Measurements from ENCODE around the gene ATF4.

GRCh38 chr22:39489094-39490068 lies 31.0 kb upstream of the ATF4 start:
- no peak for TF ChIP-seq MAX (IDR thresholded peaks at IDR 0.05)
- TF ChIP-seq CEBPB (IDR thresholded peaks at IDR 0.05), result no peak
- TF ChIP-seq YY1 (IDR thresholded peaks at IDR 0.05; ENCODE audit: low read depth), result no peak
- no peak for TF ChIP-seq EP300 (IDR thresholded peaks at IDR 0.05; ENCODE audit: borderline replicate concordance)
- no peak for TF ChIP-seq NFIC (IDR thresholded peaks at IDR 0.05)
- TF ChIP-seq EGR1 (IDR thresholded peaks at IDR 0.05), result no peak
- no peak for TF ChIP-seq TCF12 (IDR thresholded peaks at IDR 0.05; ENCODE audit: low read depth)
- TF ChIP-seq TAF1 (IDR thresholded peaks at IDR 0.05; ENCODE audit: low read depth), result no peak
- TF ChIP-seq REST (IDR thresholded peaks at IDR 0.05; ENCODE audit: low read depth), result no peak
- TF ChIP-seq RAD21 (IDR thresholded peaks at IDR 0.05; ENCODE audit: low read depth), result no peak
- no peak for TF ChIP-seq USF1 (IDR thresholded peaks at IDR 0.05)
